ENCODE measurements around the gene SCAF11. TPM values are rescaled to one million over a fixed set of nuclear protein-coding genes. Genes with fewer than 3 reads are reported as not detected.

SCAF11 gene
- total RNA-seq, 4 donors from 2014 or later, result 124 to 221 (median 167) TPM

GRCh38 chr12:45915405-45915804 is 75.0 kb downstream of the SCAF11 start:
- Histone ChIP-seq H3K27ac (no peak overlapping the region), H3K4me3 (no peak overlapping the region), H3K9me3 (no peaks in the 10 kb centered on the region), H3K4me1 (peaks cover 3% of the 10 kb centered on the region), H3K27me3 (no peaks in the 10 kb centered on the region), H3K36me3 (peaks cover 11% of the 10 kb centered on the region)
- DNase-seq (ENCODE audit: low spot score in 2 of 2), result no peak
- TF ChIP-seq CTCF (IDR thresholded peaks at IDR 0.05) (no peak), EP300 (IDR thresholded peaks at IDR 0.05) (no peak), POLR2AphosphoS5 (IDR thresholded peaks at IDR 0.05) (no peak), POLR2A (IDR thresholded peaks at IDR 0.05) (no peak)
- WGBS, result 88% methylated on average over 2 of the region's 2 CpGs

GRCh38 chr12:45914090-45914489 is 76.3 kb downstream of the SCAF11 start:
- WGBS, result 44% methylated on average over 1 of the region's 1 CpG
- DNase-seq (ENCODE audit: low spot score in 2 of 2), result no peak
- Histone ChIP-seq H3K9me3 (no peaks in the 10 kb centered on the region), H3K4me1 (peaks cover 3% of the 10 kb centered on the region), H3K36me3 (peaks cover 11% of the 10 kb centered on the region), H3K27ac (no peak overlapping the region), H3K4me3 (no peak overlapping the region), H3K27me3 (no peaks in the 10 kb centered on the region)
- TF ChIP-seq POLR2A (IDR thresholded peaks at IDR 0.05), result no peak
- TF ChIP-seq CTCF (IDR thresholded peaks at IDR 0.05), result no peak
- no peak for TF ChIP-seq EP300 (IDR thresholded peaks at IDR 0.05)
- no peak for TF ChIP-seq POLR2AphosphoS5 (IDR thresholded peaks at IDR 0.05)

GRCh38 chr12:45913631-45914030 is 76.7 kb downstream of the SCAF11 start:
- DNase-seq (ENCODE audit: low spot score in 2 of 2), result no peak

DNA sequence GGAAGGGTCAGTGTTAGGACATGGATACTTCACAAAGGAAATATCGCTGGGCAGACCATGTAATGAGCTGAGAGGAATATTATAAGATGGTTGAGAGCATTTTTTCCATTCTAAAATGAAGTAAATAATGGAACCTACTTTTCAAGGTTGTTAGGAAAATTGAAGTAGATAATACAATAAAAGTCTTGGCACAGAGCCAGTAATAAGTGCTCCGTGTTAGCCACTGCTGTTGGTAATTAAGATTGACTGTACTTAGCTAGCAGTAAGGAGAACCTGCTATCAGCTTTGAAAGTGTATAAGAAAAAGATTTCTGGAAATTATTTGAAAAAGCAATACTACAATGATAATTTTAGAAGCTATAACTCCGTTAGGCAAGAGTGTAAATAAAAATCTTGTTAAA is 77.6 kb downstream of the SCAF11 start:
- H3K36me3 ChIP-seq, result peaks cover 9% of the 10 kb centered on the region
- H3K9me3 ChIP-seq, result no peaks in the 10 kb centered on the region
- no peaks in the 10 kb centered on the region for H3K27me3 ChIP-seq
- no peak for DNase-seq (ENCODE audit: low spot score in 2 of 2)
- H3K27ac ChIP-seq, result no peak overlapping the region
- WGBS, result 54% methylated on average over 3 of the region's 3 CpGs
- no peak overlapping the region for H3K4me3 ChIP-seq
- no peak for TF ChIP-seq POLR2A (IDR thresholded peaks at IDR 0.05)
- TF ChIP-seq POLR2AphosphoS5 (IDR thresholded peaks at IDR 0.05), result no peak
- TF ChIP-seq EP300 (IDR thresholded peaks at IDR 0.05), result no peak
- no peak for TF ChIP-seq CTCF (IDR thresholded peaks at IDR 0.05)
- peaks cover 3% of the 10 kb centered on the region for H3K4me1 ChIP-seq

More at GRCh38 chr12:45913631-45914030, 76.7 kb downstream of the SCAF11 start:
- H3K27me3 ChIP-seq, result no peaks in the 10 kb centered on the region
- no peaks in the 10 kb centered on the region for H3K9me3 ChIP-seq
- no peak overlapping the region for H3K27ac ChIP-seq
- peaks cover 3% of the 10 kb centered on the region for H3K4me1 ChIP-seq
- H3K4me3 ChIP-seq, result no peak overlapping the region
- 85% methylated on average over 2 of the region's 2 CpGs for WGBS
- peaks cover 11% of the 10 kb centered on the region for H3K36me3 ChIP-seq
- TF ChIP-seq EP300 (IDR thresholded peaks at IDR 0.05), result no peak
- no peak for TF ChIP-seq CTCF (IDR thresholded peaks at IDR 0.05)

DNA sequence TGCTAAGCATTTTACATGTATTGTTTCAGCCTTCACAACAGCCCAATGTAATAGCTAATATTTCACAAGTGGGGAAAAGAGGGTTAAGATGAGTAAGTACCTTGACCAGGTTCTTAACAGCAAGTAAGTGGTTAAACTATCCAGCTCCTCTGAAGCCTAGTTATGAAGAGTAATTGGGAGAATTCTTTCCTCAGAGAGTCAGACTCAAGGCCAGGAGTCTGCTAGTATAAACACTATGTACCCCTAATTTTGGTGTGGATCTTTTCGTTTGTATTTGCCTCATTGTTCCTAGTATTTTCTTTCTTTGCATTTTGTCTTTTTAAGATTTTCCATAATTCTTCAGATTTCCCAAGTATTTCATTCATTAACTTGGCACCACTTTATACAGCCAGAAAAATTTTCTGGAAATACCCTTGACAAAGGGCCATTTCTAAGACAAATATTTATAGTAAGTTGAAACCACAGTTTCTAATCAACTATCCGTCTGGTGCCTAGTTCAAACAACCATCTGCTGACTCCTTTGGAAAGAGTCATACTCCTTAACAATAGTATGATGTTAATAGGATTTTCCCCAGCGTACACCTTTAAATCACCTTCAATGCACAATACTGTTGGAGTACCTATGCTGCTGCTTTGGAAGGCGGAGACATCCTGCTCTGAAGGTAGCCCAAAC is 81.2 kb downstream of the SCAF11 start:
- no peaks in the 10 kb centered on the region for H3K9me3 ChIP-seq
- no peak overlapping the region for H3K27ac ChIP-seq
- no peak overlapping the region for H3K4me3 ChIP-seq
- WGBS, result 53% methylated on average over 4 of the region's 4 CpGs
- peaks cover 3% of the 10 kb centered on the region for H3K4me1 ChIP-seq
- H3K36me3 ChIP-seq, result peaks cover 18% of the 10 kb centered on the region
- TF ChIP-seq POLR2AphosphoS5 (IDR thresholded peaks at IDR 0.05) (no peak), CTCF (IDR thresholded peaks at IDR 0.05) (no peak), EP300 (IDR thresholded peaks at IDR 0.05) (no peak), POLR2A (IDR thresholded peaks at IDR 0.05) (no peak)
- no peaks in the 10 kb centered on the region for H3K27me3 ChIP-seq
- DNase-seq (ENCODE audit: low spot score in 2 of 2), result no peak

All from suprapubic skin (tissue), 4 donors.